GM12878 (cell line): Measurements from ENCODE around the gene CASP12. TPM values are rescaled to one million over a fixed set of nuclear protein-coding genes. Genes with fewer than 3 reads are reported as not detected.

Experiments
- ATAC-seq: fragments of 200-7000 bp; cut with Tn5 transposase; 3 replicates; pipeline ENCODE4 v1.9.1; 2020; ENCODE audit warnings: mild to moderate bottlenecking, moderate library complexity
- BruUV-seq: library from RNA; stranded (reverse); fragments of 400-500 nt; replicated peaks from 2 replicates; lab custom pipeline; 2021; lab: Mats Ljungman, UMichigan
- CTCF ChIA-PET: fragments of 300-600 bp; sonication (Branson Sonifier 250); formaldehyde crosslinking; extraction: SDS; loops from one replicate; lab custom pipeline; 2021; ENCODE audit warnings: inconsistent platforms; lab: Yijun Ruan, JAX
- POLR2A ChIA-PET: fragments of 350-600 bp; formaldehyde crosslinking; extraction: SDS; loops from one replicate; lab custom pipeline; 2021; ENCODE audit warnings: inconsistent platforms; lab: Charles Lee
- RAD21 ChIA-PET: fragments of 300-600 bp; sonication (Branson Sonifier 250); formaldehyde crosslinking; loops from one replicate; lab custom pipeline; 2023; ENCODE audit warnings: antibody characterized with exemption; ENCODE audit not compliant: unreplicated experiment; lab: Charles Lee
- SMC1A ChIA-PET: fragments of 300-600 bp; sonication (Branson Sonifier 250); formaldehyde crosslinking; loops from one replicate; lab custom pipeline; 2023; ENCODE audit not compliant: unreplicated experiment, uncharacterized antibody; lab: Charles Lee
- DNase-seq: peaks from one replicate; pipeline ENCODE4 v3.0.0-alpha.2; 2011; ENCODE audit warnings: low read depth, low spot score
- FAIRE-seq: peaks from 3 replicates; lab custom pipeline; 2011; peaks lifted over from hg19 to GRCh38; lab: Jason Lieb, UNC
- H2AFZ ChIP-seq: 2 replicates; pipeline ENCODE4 v1.6.0; 2011; ENCODE audit warnings: low read depth, low read length, control low read depth; ENCODE audit not compliant: control insufficient read depth
- H3K27ac ChIP-seq: 2 replicates; pipeline ENCODE4 v1.5.1; 2011; ENCODE audit warnings: control low read depth; ENCODE audit not compliant: control insufficient read depth, insufficient read depth
- H3K27me3 ChIP-seq, 2 experiments: replicated peaks in 1 of 2; 2 replicates each; pipeline versions ENCODE4 v1.6.0 to v1.6.1; 2011; ENCODE audit warnings: low read length in 1 of 2; ENCODE audit not compliant: control insufficient read depth in 2 of 2, insufficient read depth in 2 of 2
- H3K36me3 ChIP-seq, 2 experiments: 2 replicates each; pipeline ENCODE4 v1.5.1; 2011; ENCODE audit warnings: low read length in 1 of 2; ENCODE audit not compliant: control insufficient read depth in 2 of 2, insufficient read depth in 2 of 2
- H3K4me1 ChIP-seq: 2 replicates; pipeline ENCODE4 v1.6.1; 2011; ENCODE audit warnings: mild to moderate bottlenecking, low read length, moderate library complexity, mixed read lengths; ENCODE audit not compliant: control insufficient read depth, insufficient read depth
- H3K4me2 ChIP-seq: 2 replicates; pipeline ENCODE4 v1.6.0; 2011; ENCODE audit warnings: control low read depth; ENCODE audit not compliant: control insufficient read depth, insufficient read depth
- H3K4me3 ChIP-seq: fragments of 200-600 bp; sonication (generic); 2 replicates; pipeline ENCODE4 v1.5.1; 2016
- H3K79me2 ChIP-seq: 2 replicates; pipeline ENCODE4 v1.6.0; 2011; ENCODE audit warnings: low read length; ENCODE audit not compliant: control insufficient read depth, insufficient read depth
- H3K9ac ChIP-seq: 2 replicates; pipeline ENCODE4 v1.8.0; 2011; ENCODE audit warnings: low read length, control low read depth, mixed read lengths; ENCODE audit not compliant: control insufficient read depth, insufficient read depth
- H3K9me3 ChIP-seq: replicated peaks from 3 replicates; pipeline ENCODE4 v1.5.1; 2011; ENCODE audit warnings: mild to moderate bottlenecking, low read length; ENCODE audit not compliant: control insufficient read depth, insufficient read depth
- H4K20me1 ChIP-seq: 2 replicates; pipeline ENCODE4 v1.6.0; 2011; ENCODE audit not compliant: control insufficient read depth, insufficient read depth
- CEBPB ChIP-seq, 2 experiments: fragments of 150-350 bp in 1 of 2; IDR thresholded peaks; 2 replicates each; pipeline ENCODE4 v1.6.1; 2012 to 2014; ENCODE audit warnings: low read depth in 2 of 2, low read length in 2 of 2, borderline replicate concordance in 1 of 2, inconsistent platforms in 1 of 2
- FOS ChIP-seq: IDR thresholded peaks from 3 replicates; pipeline ENCODE4 v1.6.1; 2011; ENCODE audit warnings: borderline replicate concordance; ENCODE audit not compliant: insufficient read length; ENCODE audit errors: extremely low read depth
- IRF4 ChIP-seq: IDR thresholded peaks from 2 replicates; pipeline ENCODE4 v1.6.1; 2011; ENCODE audit warnings: low read depth, low read length
- ZZZ3 ChIP-seq: IDR thresholded peaks from 2 replicates; pipeline ENCODE4 v1.6.1; 2011; ENCODE audit warnings: low read depth; ENCODE audit not compliant: control insufficient read depth, insufficient read length
- WGBS: methylation state at CpG from one replicate; pipeline ENCODE4 v1.1.6; 2016; ENCODE audit warnings: low lambda C conversion rate; ENCODE audit not compliant: insufficient replicate concordance, insufficient coverage; ENCODE audit errors: missing lambda C conversion rate; 5-methylcytosine and 5-hydroxymethylcytosine counted together
- in situ Hi-C: fragments of 300-500 bp; cut with MboI; formaldehyde crosslinking; loops from 9 replicates; pipeline ENCODE4 v1.14.3; 2018; ENCODE audit warnings: mixed read lengths
- intact Hi-C: fragments of 100-400 bp; cut with micrococcal nuclease; formaldehyde crosslinking; loops from one replicate; pipeline ENCODE4 v1.14.2; 2022; ENCODE audit not compliant: unreplicated experiment
- polyA plus RNA-seq, 11 experiments: library from polyadenylated mRNA; depleted of rRNA in 4 of 11; unstranded in 6 of 11; stranded (reverse) in 5 of 11; fragments of >200 nt; fragmentation: Nextera tagmentation in 4 of 11; fragmentation: Illumina TruSeq in 1 of 11; extraction: Ambion mirVana in 4 of 11; extraction: Trizol in 1 of 11; gene quantifications; 1 replicate in 1 of 11; 2 replicates in 10 of 11; pipeline versions ENCODE4 v1.2.1 to v1.2.3, GENCODE V29; 2011 to 2016; ENCODE audit warnings: inconsistent platforms in 2 of 11, missing spikeins in 2 of 11, low read depth in 1 of 11
- total RNA-seq, 4 experiments: library from RNA; depleted of rRNA in 3 of 4; stranded (reverse); fragments of >200 nt in 3 of 4; fragmentation: Illumina TruSeq in 1 of 4; extraction: Trizol in 1 of 4; gene quantifications; 2 replicates each; pipeline versions ENCODE4 v1.2.1 to v1.2.3, GENCODE V29; 2013 to 2021
- TF ChIP-seq, protein P1 (sequence below): fragments of 450-650 bp; IDR thresholded peaks from 2 replicates; pipeline ENCODE4 v1.6.1; 2017; ENCODE audit warnings: low read depth, mild to moderate bottlenecking, moderate library complexity
- TF ChIP-seq, protein P2 (sequence below): IDR thresholded peaks from 2 replicates; pipeline ENCODE4 v1.6.1; 2012; ENCODE audit warnings: improper control_type of control experiment, low read depth, low read length; ENCODE audit not compliant: insufficient replicate concordance
- TF ChIP-seq, protein P3 (sequence below): fragments of 450-650 bp; IDR thresholded peaks from 2 replicates; pipeline ENCODE4 v1.6.1; 2014; ENCODE audit warnings: mild to moderate bottlenecking

CASP12 gene
- total and polyA plus RNA-seq, 10 of the 15 experiments (the other 5 are each of a cell fraction or from before 2014, with no cell fraction given), result 0.10 to 0.14 TPM; not detected in 8

GRCh38 chr11:104907521-104908185 lies 9.4 kb upstream of the CASP12 start:
- no TSS peak for BruUV-seq
- Histone ChIP-seq H3K27me3 (no peaks in the 10 kb centered on the region; a peak in 1 of 4 replicates), H3K27ac (no peak overlapping the region), H3K36me3 (no peaks in the 10 kb centered on the region), H4K20me1 (no peaks in the 10 kb centered on the region), H3K9me3 (no peaks in the 10 kb centered on the region), H3K9ac (no peak overlapping the region), H2AFZ (no peak overlapping the region), H3K4me1 (peaks cover 3% of the 10 kb centered on the region; the same call in 1 of the 2 replicates), H3K4me3 (no peak overlapping the region), H3K79me2 (no peaks in the 10 kb centered on the region), H3K4me2 (no peak overlapping the region; the same call in 1 of the 2 replicates)
- SMC1A ChIA-PET, result interaction anchor here (1.0 to 1.5 kb wide), 2 partner anchors 24 to 44 kb away, joined by 3 to 4 read pairs; no protein-coding TSS in a partner anchor
- WGBS, result 58% methylated on average over 7 of the region's 7 CpGs
- peak; percentile 55 for ATAC-seq
- no peak for DNase-seq
- intact Hi-C loops (no loop called here), in situ Hi-C loops (no loop called here)
- POLR2A ChIA-PET, result no interaction called here
- FAIRE-seq, result no peak
- TF ChIP-seq IRF4 (no peak), FOS (no peak)
- CTCF ChIA-PET, result interaction anchor here (1.2 kb wide), 1 partner anchor 10 kb away, joined by 5 read pairs; the partner anchor contains the start of gene CASP12
- RAD21 ChIA-PET, result no interaction called here

- POLR2A ChIA-PET, result no interaction called here
- in situ Hi-C loops, result no loop called here
- no TSS peak for BruUV-seq
- TF ChIP-seq, protein P1, sequence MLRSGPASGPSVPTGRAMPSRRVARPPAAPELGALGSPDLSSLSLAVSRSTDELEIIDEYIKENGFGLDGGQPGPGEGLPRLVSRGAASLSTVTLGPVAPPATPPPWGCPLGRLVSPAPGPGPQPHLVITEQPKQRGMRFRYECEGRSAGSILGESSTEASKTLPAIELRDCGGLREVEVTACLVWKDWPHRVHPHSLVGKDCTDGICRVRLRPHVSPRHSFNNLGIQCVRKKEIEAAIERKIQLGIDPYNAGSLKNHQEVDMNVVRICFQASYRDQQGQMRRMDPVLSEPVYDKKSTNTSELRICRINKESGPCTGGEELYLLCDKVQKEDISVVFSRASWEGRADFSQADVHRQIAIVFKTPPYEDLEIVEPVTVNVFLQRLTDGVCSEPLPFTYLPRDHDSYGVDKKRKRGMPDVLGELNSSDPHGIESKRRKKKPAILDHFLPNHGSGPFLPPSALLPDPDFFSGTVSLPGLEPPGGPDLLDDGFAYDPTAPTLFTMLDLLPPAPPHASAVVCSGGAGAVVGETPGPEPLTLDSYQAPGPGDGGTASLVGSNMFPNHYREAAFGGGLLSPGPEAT, result no peak
- TF ChIP-seq, protein P2, sequence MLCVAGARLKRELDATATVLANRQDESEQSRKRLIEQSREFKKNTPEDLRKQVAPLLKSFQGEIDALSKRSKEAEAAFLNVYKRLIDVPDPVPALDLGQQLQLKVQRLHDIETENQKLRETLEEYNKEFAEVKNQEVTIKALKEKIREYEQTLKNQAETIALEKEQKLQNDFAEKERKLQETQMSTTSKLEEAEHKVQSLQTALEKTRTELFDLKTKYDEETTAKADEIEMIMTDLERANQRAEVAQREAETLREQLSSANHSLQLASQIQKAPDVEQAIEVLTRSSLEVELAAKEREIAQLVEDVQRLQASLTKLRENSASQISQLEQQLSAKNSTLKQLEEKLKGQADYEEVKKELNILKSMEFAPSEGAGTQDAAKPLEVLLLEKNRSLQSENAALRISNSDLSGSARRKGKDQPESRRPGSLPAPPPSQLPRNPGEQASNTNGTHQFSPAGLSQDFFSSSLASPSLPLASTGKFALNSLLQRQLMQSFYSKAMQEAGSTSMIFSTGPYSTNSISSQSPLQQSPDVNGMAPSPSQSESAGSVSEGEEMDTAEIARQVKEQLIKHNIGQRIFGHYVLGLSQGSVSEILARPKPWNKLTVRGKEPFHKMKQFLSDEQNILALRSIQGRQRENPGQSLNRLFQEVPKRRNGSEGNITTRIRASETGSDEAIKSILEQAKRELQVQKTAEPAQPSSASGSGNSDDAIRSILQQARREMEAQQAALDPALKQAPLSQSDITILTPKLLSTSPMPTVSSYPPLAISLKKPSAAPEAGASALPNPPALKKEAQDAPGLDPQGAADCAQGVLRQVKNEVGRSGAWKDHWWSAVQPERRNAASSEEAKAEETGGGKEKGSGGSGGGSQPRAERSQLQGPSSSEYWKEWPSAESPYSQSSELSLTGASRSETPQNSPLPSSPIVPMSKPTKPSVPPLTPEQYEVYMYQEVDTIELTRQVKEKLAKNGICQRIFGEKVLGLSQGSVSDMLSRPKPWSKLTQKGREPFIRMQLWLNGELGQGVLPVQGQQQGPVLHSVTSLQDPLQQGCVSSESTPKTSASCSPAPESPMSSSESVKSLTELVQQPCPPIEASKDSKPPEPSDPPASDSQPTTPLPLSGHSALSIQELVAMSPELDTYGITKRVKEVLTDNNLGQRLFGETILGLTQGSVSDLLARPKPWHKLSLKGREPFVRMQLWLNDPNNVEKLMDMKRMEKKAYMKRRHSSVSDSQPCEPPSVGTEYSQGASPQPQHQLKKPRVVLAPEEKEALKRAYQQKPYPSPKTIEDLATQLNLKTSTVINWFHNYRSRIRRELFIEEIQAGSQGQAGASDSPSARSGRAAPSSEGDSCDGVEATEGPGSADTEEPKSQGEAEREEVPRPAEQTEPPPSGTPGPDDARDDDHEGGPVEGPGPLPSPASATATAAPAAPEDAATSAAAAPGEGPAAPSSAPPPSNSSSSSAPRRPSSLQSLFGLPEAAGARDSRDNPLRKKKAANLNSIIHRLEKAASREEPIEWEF, result no peak
- TF ChIP-seq ZZZ3 (no peak), CEBPB (IDR thresholded peaks at IDR 0.05; ENCODE audit: borderline replicate concordance in 1 of 2, low read depth in 2 of 2, low read length in 2 of 2) (no peak)
- TF ChIP-seq, protein P3, sequence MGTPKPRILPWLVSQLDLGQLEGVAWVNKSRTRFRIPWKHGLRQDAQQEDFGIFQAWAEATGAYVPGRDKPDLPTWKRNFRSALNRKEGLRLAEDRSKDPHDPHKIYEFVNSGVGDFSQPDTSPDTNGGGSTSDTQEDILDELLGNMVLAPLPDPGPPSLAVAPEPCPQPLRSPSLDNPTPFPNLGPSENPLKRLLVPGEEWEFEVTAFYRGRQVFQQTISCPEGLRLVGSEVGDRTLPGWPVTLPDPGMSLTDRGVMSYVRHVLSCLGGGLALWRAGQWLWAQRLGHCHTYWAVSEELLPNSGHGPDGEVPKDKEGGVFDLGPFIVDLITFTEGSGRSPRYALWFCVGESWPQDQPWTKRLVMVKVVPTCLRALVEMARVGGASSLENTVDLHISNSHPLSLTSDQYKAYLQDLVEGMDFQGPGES, result no peak
Measured at GRCh38 chr11:104905271-104905670, 7.0 kb upstream of the CASP12 start.

More at GRCh38 chr11:104905271-104905670, 7.0 kb upstream of the CASP12 start:
- H4K20me1 ChIP-seq, result no peaks in the 10 kb centered on the region
- H3K79me2 ChIP-seq, result no peaks in the 10 kb centered on the region
- ChIA-PET SMC1A (no interaction called here), CTCF (no interaction called here), RAD21 (no interaction called here)
- no peak overlapping the region for H3K4me2 ChIP-seq
- no peaks in the 10 kb centered on the region; a peak in 1 of 4 replicates for H3K27me3 ChIP-seq
- no peaks in the 10 kb centered on the region for H3K9me3 ChIP-seq
- no peaks in the 10 kb centered on the region for H3K36me3 ChIP-seq
- no peak overlapping the region for H2AFZ ChIP-seq
- intact Hi-C loops, result no loop called here
- H3K27ac ChIP-seq, result no peak overlapping the region
- DNase-seq (no peak), ATAC-seq (no peak), FAIRE-seq (no peak)
- H3K4me1 ChIP-seq, result peaks cover 3% of the 10 kb centered on the region; the same call in 1 of the 2 replicates
- H3K4me3 ChIP-seq, result no peak overlapping the region
- WGBS, result 66% methylated on average over 4 of the region's 4 CpGs
- no peak overlapping the region for H3K9ac ChIP-seq
